Cardiac muscle cell (in vitro differentiated cells and primary cell): Measurements from ENCODE around the gene JMJD1C. TPM values are rescaled to one million over a fixed set of nuclear protein-coding genes. Genes with fewer than 3 reads are reported as not detected.

Experiments
- DNase-seq, 2 donors: peaks; one replicate each; pipeline versions ENCODE4 v3.0.0 to v3.0.0-alpha.2; 2010 to 2017; ENCODE audit warnings: low read depth in 1 of 2, low spot score in 1 of 2
- H3K27ac ChIP-seq: fragments of 200-600 bp; sonication (generic); 2 replicates; pipeline ENCODE4 v1.5.1; 2016
- H3K27me3 ChIP-seq: fragments of 200-600 bp; sonication (generic); 2 replicates; pipeline ENCODE4 v1.6.0; 2016; ENCODE audit warnings: control low read depth
- H3K36me3 ChIP-seq: fragments of 200-600 bp; sonication (generic); 2 replicates; pipeline ENCODE4 v1.5.1; 2016; ENCODE audit warnings: control low read depth
- H3K4me1 ChIP-seq: fragments of 200-600 bp; sonication (generic); 2 replicates; pipeline ENCODE4 v1.8.1; 2017; ENCODE audit warnings: low read depth, mild to moderate bottlenecking, mixed run types
- H3K4me3 ChIP-seq: fragments of 200-600 bp; sonication (generic); 2 replicates; pipeline ENCODE4 v1.5.1; 2016; ENCODE audit warnings: mild to moderate bottlenecking
- H3K9me3 ChIP-seq: fragments of 200-600 bp; sonication (generic); 2 replicates; pipeline ENCODE4 v1.5.1; 2017; ENCODE audit warnings: low read depth, mild to moderate bottlenecking, control low read depth
- polyA plus RNA-seq: library from polyadenylated mRNA; unstranded; fragments of >200 nt; fragmentation: Nextera tagmentation; extraction: Ambion mirVana; gene quantifications from 2 replicates; pipeline ENCODE4 v1.2.1, GENCODE V29; 2016
- total RNA-seq: library from RNA; depleted of rRNA; stranded (reverse); fragments of >200 nt; gene quantifications from 2 replicates; pipeline ENCODE4 v1.2.3, GENCODE V29; 2016
- TF ChIP-seq, protein P1 (sequence below): IDR thresholded peaks from 2 replicates; pipeline ENCODE4 v1.5.1; 2012; ENCODE audit warnings: low read depth, mild to moderate bottlenecking, low read length

The JMJD1C gene
- total and polyA plus RNA-seq, 2 experiments from 2014 or later = 59.1 to 144 TPM

DNA sequence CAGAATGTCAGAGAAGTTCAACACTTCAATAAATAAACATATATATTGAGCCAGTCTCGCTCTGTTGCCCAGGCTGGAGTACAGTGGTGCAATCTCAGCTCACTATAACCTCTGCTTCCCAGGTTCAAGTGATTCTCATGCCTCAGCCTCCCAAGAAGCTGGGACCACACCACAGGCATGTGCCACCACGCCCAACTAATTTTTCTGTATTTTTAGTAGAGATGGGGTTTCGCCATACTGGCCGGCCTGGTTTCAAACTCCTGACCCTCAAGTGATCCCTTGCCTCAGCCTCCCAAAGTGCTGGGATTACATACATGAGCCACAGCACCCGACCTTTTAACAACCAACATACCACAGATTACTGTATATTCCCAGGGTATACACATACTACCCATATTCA, 134.2 kb downstream of the JMJD1C start:
- no peaks in the 10 kb centered on the region for H3K27me3 ChIP-seq
- no peaks in the 10 kb centered on the region for H3K36me3 ChIP-seq
- TF ChIP-seq, protein P1, sequence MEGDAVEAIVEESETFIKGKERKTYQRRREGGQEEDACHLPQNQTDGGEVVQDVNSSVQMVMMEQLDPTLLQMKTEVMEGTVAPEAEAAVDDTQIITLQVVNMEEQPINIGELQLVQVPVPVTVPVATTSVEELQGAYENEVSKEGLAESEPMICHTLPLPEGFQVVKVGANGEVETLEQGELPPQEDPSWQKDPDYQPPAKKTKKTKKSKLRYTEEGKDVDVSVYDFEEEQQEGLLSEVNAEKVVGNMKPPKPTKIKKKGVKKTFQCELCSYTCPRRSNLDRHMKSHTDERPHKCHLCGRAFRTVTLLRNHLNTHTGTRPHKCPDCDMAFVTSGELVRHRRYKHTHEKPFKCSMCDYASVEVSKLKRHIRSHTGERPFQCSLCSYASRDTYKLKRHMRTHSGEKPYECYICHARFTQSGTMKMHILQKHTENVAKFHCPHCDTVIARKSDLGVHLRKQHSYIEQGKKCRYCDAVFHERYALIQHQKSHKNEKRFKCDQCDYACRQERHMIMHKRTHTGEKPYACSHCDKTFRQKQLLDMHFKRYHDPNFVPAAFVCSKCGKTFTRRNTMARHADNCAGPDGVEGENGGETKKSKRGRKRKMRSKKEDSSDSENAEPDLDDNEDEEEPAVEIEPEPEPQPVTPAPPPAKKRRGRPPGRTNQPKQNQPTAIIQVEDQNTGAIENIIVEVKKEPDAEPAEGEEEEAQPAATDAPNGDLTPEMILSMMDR = no peak
- peak in 1 of 2 donors; percentile 10 for DNase-seq
- no peaks in the 10 kb centered on the region for H3K9me3 ChIP-seq
- peaks cover 5% of the 10 kb centered on the region for H3K4me1 ChIP-seq
- H3K4me3 ChIP-seq = no peak overlapping the region
- H3K27ac ChIP-seq = no peak overlapping the region

DNA sequence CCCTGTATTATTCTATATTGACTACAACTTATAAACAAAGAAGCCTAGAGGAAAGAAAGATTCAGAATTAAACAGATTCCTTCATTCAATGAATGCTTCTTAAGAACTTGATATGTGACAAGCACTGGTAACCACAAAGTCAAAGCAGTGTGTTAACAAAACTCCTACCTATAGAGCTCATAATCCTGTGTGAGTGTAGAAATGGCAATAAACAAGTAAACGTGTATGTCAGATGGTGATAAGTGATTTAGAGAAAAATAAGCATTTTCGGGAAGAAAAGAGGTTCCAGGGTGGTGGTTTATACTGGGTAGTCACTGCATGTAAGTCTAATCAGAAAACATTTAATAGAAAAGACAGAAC, 141.3 kb downstream of the JMJD1C start:
- H3K27ac ChIP-seq = peak overlapping the region; percentile 43
- DNase-seq = no peak
- H3K36me3 ChIP-seq = no peaks in the 10 kb centered on the region
- H3K27me3 ChIP-seq = no peaks in the 10 kb centered on the region
- TF ChIP-seq, protein P1 = no peak
- H3K9me3 ChIP-seq = no peaks in the 10 kb centered on the region
- peaks cover 3% of the 10 kb centered on the region for H3K4me1 ChIP-seq
- H3K4me3 ChIP-seq = no peak overlapping the region

DNA sequence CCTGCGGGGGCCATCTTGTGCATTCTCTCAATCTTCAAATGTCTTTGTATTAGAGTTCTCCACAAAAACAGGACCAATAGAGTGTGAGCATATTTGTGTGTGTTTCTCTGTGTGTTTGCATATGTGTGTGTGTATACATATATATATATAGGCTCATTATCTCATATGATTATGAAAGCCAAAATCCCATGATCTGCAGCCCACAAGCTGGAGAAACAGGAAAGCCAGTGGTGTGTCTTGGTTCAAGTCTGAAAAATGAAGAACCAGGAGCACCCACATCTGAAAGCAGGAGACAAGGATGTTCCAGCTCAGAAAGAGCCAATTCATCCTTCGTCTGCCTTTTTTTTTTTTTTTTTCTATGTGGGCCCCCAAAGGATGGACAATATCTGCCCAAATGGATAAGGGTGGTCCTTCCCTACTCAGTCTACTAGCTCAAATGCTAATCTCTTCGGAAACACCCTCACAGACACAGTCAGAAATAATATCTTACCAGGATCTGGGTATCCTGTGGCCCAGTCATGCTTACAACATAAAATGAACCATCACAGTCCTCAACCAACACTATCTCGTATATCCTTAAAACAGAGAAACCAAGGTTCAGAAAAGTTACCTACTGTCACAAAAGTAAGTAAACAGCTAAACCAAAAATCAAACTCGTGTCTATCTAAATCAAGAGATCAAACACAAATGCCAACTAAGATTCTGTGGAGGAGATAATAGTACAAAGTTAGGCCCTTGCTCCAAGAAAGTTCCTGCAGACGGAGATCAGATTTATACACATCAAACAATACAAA, 141.9 kb downstream of the JMJD1C start:
- Histone ChIP-seq H3K4me1 (peaks cover 3% of the 10 kb centered on the region), H3K27me3 (no peaks in the 10 kb centered on the region), H3K9me3 (no peaks in the 10 kb centered on the region), H3K4me3 (no peak overlapping the region), H3K27ac (peak overlapping the region; percentile 43), H3K36me3 (no peaks in the 10 kb centered on the region)
- TF ChIP-seq, protein P1 = no peak
- no peak for DNase-seq

DNA sequence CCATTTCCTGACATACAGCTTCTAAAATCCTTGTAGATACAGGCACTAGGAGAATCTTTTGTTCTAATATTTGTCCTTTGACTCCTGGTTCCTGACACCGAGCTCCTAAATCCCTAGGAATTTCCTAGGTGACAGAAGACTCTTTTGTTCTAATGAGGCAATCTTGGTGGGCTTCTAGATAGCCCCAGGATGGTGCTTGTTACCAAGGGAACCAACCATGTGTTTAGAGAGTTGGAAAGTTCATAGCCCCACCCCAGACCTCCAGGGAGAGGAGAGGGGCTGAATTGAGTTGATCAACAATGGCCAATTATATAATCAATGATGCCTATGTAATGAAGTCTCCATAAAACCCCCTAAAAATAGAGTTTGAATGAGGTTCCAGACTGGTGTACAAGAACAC, 145.1 kb downstream of the JMJD1C start:
- H3K4me1 ChIP-seq = peaks cover 3% of the 10 kb centered on the region
- no peaks in the 10 kb centered on the region for H3K9me3 ChIP-seq
- H3K36me3 ChIP-seq = no peaks in the 10 kb centered on the region
- DNase-seq = no peak
- no peak overlapping the region for H3K4me3 ChIP-seq
- H3K27ac ChIP-seq = peak overlapping the region; percentile 28
- TF ChIP-seq, protein P1 = no peak
- no peaks in the 10 kb centered on the region for H3K27me3 ChIP-seq

DNA sequence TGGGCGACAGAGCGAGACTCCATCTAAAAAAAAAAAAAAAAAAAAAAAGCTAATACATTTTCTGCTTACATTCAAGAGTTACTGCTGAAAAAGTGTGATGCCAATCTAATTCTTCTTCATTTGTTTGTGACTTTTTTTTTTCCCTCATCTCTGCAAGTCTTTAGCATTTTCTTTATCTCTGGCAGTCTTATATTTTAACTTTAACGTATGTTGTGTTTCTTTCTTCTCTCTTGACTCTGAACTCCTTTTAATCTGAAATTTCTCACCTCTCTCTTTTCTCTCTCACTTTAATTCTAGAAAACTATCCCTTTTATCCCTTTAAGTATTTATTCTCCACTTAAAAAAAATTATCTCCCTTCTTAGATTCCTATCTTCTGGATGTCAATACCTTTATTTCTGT, 146.5 kb downstream of the JMJD1C start:
- Histone ChIP-seq H3K36me3 (no peaks in the 10 kb centered on the region), H3K27me3 (no peaks in the 10 kb centered on the region), H3K9me3 (no peaks in the 10 kb centered on the region), H3K4me3 (no peak overlapping the region), H3K4me1 (peaks cover 3% of the 10 kb centered on the region), H3K27ac (no peak overlapping the region)
- TF ChIP-seq, protein P1 = no peak
- no peak for DNase-seq
